Muscle layer of duodenum (tissue), 2 donors: ENCODE measurements around the gene IL1R2.
A peak's percentile ranks its signal among the peaks of the same experiment; 100 is the strongest.

Source experiments
- H3K27ac ChIP-seq: one replicate; pipeline ENCODE4 v1.7.0; 2013; ENCODE audit warnings: mild to moderate bottlenecking, low read length
- H3K27me3 ChIP-seq: one replicate; pipeline ENCODE4 v1.7.0; 2013; ENCODE audit warnings: low read depth, mild to moderate bottlenecking, control low read depth, low read length
- H3K36me3 ChIP-seq, 2 donors: one replicate each; pipeline ENCODE4 v1.7.0; 2013; ENCODE audit warnings: low read length in 2 of 2, control low read depth in 1 of 2, mild to moderate bottlenecking in 1 of 2; ENCODE audit not compliant: insufficient read depth in 2 of 2, control insufficient read depth in 1 of 2
- H3K4me1 ChIP-seq, 2 donors: one replicate each; pipeline ENCODE4 v1.7.0; 2013; ENCODE audit warnings: low read length in 2 of 2, mild to moderate bottlenecking in 2 of 2, control low read depth in 1 of 2, moderate library complexity in 1 of 2; ENCODE audit not compliant: insufficient read depth in 2 of 2, control insufficient read depth in 1 of 2
- H3K4me3 ChIP-seq, 2 donors: one replicate each; pipeline ENCODE4 v1.7.0; 2013; ENCODE audit warnings: low read length in 2 of 2, low read depth in 1 of 2, mild to moderate bottlenecking in 1 of 2
- H3K9me3 ChIP-seq, 2 donors: one replicate each; pipeline ENCODE4 v1.7.0; 2013; ENCODE audit warnings: low read length in 2 of 2, control low read depth in 1 of 2, mild to moderate bottlenecking in 1 of 2; ENCODE audit not compliant: control insufficient read depth in 1 of 2
- donor health status: healthy.

IL1R2 gene

GRCh38 chr2:101991721-101992145 lies at the start of gene IL1R2:
Gene IL1R2 (plus strand): TSS chr2:101991960. CDS start chr2:102008576, 16,616 bp downstream.
- no peaks in the 10 kb centered on the region for H3K36me3 ChIP-seq
- H3K27me3 ChIP-seq, result no peaks in the 10 kb centered on the region
- no peak within 1 kb of the TSS for H3K27ac ChIP-seq
- peak within 1 kb of the TSS in 1 of 2 donors; percentile 11 for H3K4me3 ChIP-seq
- H3K4me1 ChIP-seq, result no peaks in the 10 kb centered on the region
- no peaks in the 10 kb centered on the region for H3K9me3 ChIP-seq

GRCh38 chr2:101942851-101943250 lies 48.9 kb upstream of the IL1R2 start:
- Histone ChIP-seq H3K27me3 (no peaks in the 10 kb centered on the region), H3K27ac (no peak overlapping the region), H3K9me3 (peaks cover 0 to under 1% of the 10 kb centered on the region in 2 donors), H3K4me1 (no peaks in the 10 kb centered on the region), H3K4me3 (no peak overlapping the region), H3K36me3 (no peaks in the 10 kb centered on the region)

GRCh38 chr2:101946372-101947039 lies 45.3 kb upstream of the IL1R2 start:
- Histone ChIP-seq H3K4me3 (no peak overlapping the region), H3K27ac (no peak overlapping the region), H3K27me3 (no peaks in the 10 kb centered on the region), H3K4me1 (no peaks in the 10 kb centered on the region), H3K9me3 (peaks cover 0 to 2% of the 10 kb centered on the region in 2 donors), H3K36me3 (no peaks in the 10 kb centered on the region)

- H3K36me3 ChIP-seq, result no peaks in the 10 kb centered on the region
- H3K27me3 ChIP-seq, result no peaks in the 10 kb centered on the region
- H3K9me3 ChIP-seq, result peaks cover 0 to 2% of the 10 kb centered on the region in 2 donors
- H3K4me3 ChIP-seq, result no peak overlapping the region
- no peak overlapping the region for H3K27ac ChIP-seq
- no peaks in the 10 kb centered on the region for H3K4me1 ChIP-seq
Measured at GRCh38 chr2:101947374-101947773, 44.4 kb upstream of the IL1R2 start.

- no peak overlapping the region for H3K27ac ChIP-seq
- no peaks in the 10 kb centered on the region for H3K4me1 ChIP-seq
- no peak overlapping the region for H3K4me3 ChIP-seq
- H3K27me3 ChIP-seq, result no peaks in the 10 kb centered on the region
- H3K36me3 ChIP-seq, result no peaks in the 10 kb centered on the region
- H3K9me3 ChIP-seq, result peaks cover 0 to 2% of the 10 kb centered on the region in 2 donors
Measured at GRCh38 chr2:101948625-101949155, 43.1 kb upstream of the IL1R2 start.

GRCh38 chr2:101949304-101949703 lies 42.5 kb upstream of the IL1R2 start:
- Histone ChIP-seq H3K9me3 (peaks cover 0 to 2% of the 10 kb centered on the region in 2 donors), H3K4me3 (no peak overlapping the region), H3K27ac (no peak overlapping the region), H3K4me1 (no peaks in the 10 kb centered on the region), H3K36me3 (no peaks in the 10 kb centered on the region), H3K27me3 (no peaks in the 10 kb centered on the region)

GRCh38 chr2:101951296-101951695 lies 40.5 kb upstream of the IL1R2 start:
- H3K9me3 ChIP-seq, result peaks cover 0 to 2% of the 10 kb centered on the region in 2 donors
- H3K4me1 ChIP-seq, result no peaks in the 10 kb centered on the region
- no peaks in the 10 kb centered on the region for H3K36me3 ChIP-seq
- no peaks in the 10 kb centered on the region for H3K27me3 ChIP-seq
- no peak overlapping the region for H3K27ac ChIP-seq
- H3K4me3 ChIP-seq, result no peak overlapping the region

DNA sequence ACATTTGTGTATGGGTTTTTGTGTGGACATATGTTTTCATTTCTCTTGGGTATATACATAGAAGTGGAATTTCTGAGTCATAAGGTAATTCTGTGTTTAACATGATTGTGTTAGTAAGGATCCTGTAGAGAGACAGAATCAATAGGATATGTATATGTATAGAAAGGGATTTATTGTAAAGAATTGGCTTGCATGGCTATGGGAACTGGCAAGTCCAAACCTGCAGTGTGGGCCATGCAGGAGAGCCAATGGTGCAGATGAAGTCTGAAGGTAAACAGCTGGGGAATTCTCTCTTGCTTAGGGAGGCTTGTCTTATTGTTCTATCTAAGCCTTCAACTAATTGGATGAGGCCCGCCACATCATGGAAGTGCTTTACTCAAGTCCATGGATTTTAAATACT lies 39.2 kb upstream of the IL1R2 start:
- Histone ChIP-seq H3K4me1 (no peaks in the 10 kb centered on the region), H3K27me3 (no peaks in the 10 kb centered on the region), H3K27ac (no peak overlapping the region), H3K36me3 (no peaks in the 10 kb centered on the region), H3K4me3 (no peak overlapping the region), H3K9me3 (peaks cover 0 to 2% of the 10 kb centered on the region in 2 donors)

DNA sequence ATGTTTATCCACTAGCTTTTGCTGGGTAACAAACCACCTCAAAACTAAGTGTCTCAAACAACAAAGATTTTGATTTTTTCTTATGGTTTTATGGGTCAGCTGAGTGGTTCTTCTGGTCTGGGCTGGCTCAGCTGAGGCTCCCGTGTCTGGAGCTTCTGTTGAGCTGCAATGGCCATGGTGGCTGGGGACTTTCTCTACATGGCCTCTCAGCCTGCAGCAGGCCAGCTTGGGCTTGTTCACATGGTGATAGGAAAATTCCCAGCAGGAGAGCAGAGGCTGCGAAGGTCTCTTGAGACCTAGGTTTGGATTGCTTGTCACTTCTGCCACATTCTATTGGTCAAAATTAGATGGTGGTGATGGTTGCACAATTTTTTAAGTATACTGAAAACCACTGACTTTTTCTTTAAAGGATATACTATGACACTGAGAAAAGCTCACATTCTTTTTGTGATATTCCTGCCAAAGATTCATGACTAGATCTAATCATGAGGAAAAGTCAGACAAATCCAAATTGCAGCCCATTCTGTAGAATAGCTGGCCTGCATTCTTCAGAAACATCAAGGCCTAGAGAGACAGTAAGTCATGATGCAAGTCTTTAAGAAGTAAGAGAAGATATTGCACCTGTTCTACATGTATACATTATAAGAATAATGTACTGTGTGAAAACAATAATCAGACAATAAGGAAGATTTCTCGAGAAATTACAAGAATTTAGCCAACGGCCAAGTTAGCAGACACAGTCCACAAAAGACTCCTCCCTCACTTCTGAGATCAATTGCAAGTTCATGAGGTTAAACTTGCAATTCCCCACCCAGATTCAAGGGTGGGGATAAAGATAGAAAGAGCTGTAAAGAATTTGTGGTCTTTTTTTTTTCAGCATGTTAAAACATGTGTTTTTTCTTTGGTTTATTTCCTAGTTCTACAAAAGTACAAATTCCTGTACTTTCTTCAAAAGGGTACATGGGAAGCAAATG lies 35.0 kb upstream of the IL1R2 start:
- Histone ChIP-seq H3K4me1 (peaks cover 5 to 11% of the 10 kb centered on the region in 2 donors), H3K27me3 (no peaks in the 10 kb centered on the region), H3K9me3 (no peaks in the 10 kb centered on the region), H3K4me3 (no peak overlapping the region), H3K27ac (no peak overlapping the region), H3K36me3 (peaks cover 0 to 3% of the 10 kb centered on the region in 2 donors)

DNA sequence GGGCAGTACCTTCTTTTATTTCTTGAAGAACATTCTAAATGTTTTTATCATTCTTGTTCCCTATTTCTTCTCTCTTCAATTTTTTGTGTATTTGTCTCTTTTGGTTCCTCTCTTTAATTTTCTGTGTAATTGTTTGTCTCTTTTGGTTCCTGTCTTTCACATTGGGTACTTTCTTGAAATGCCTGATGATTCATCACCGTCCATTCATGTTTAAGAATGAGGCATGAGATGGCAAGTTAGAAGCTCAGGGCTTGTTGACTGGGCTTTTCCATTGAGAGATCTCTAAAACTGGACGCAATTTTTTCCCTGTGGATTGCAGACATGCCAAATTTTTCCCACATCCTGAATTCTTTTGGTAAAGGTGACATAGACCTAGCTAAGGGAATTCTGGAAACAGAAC lies 33.7 kb upstream of the IL1R2 start:
- no peak overlapping the region for H3K4me3 ChIP-seq
- H3K36me3 ChIP-seq, result peaks cover 0 to 3% of the 10 kb centered on the region in 2 donors
- H3K27me3 ChIP-seq, result no peaks in the 10 kb centered on the region
- H3K9me3 ChIP-seq, result no peaks in the 10 kb centered on the region
- H3K27ac ChIP-seq, result no peak overlapping the region
- H3K4me1 ChIP-seq, result peaks cover 5 to 21% of the 10 kb centered on the region in 2 donors

DNA sequence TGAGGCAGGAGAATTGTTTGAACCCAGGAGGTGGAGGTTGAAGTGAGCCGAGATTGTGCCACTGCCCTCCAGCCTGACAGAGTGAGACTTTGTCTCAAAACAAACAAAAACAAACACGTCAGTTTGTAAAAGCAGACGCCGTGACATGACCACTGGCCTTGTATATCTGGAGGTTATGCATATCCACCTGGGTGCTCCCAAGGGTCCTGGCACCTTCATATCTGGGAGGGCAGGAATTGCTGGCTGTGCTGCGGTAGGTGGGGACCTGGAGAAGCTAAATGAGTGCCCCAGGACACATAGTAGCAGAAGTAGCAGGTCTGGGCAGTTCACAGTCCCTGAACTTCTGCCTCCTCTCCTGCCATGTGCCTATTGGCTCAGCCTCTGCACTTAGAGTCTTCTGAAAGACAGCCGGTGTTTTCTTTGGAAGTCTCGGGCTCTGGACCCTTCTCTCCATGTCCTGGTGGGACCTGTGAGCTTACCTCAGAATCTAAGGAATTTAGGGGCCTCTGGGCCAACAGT lies 30.9 kb upstream of the IL1R2 start:
- peaks cover 0 to 3% of the 10 kb centered on the region in 2 donors for H3K36me3 ChIP-seq

More for the DNA sequence above, 30.9 kb upstream of the IL1R2 start:
- no peak overlapping the region for H3K4me3 ChIP-seq
- H3K27me3 ChIP-seq, result no peaks in the 10 kb centered on the region
- peak overlapping the region; percentile 79 for H3K27ac ChIP-seq
- peaks cover 5 to 21% of the 10 kb centered on the region in 2 donors for H3K4me1 ChIP-seq
- H3K9me3 ChIP-seq, result no peaks in the 10 kb centered on the region
